ENCODE measurements around the gene CEP70.
"Not testable (repeated sequence)": the region's sequence is repeated elsewhere in the genome, so short reads cannot be mapped to it uniquely, and the experiment has no call there.

CEP70 gene

GRCh38 chr3:138509586-138509985, 84.5 kb downstream of the CEP70 start:
- DNase-seq: no peak

GRCh38 chr3:138507524-138507923, 86.5 kb downstream of the CEP70 start:
- DNase-seq: no peak

- no peak for DNase-seq
Measured at GRCh38 chr3:138498991-138499390, 95.1 kb downstream of the CEP70 start.

- DNase-seq: no peak
Measured at GRCh38 chr3:138497851-138498250, 96.2 kb downstream of the CEP70 start.

GRCh38 chr3:138497021-138497420, 97.0 kb downstream of the CEP70 start:
- no peak for DNase-seq

GRCh38 chr3:138496436-138496835, 97.6 kb downstream of the CEP70 start:
- DNase-seq: no peak

GRCh38 chr3:138495638-138496037, 98.4 kb downstream of the CEP70 start:
- DNase-seq: not testable (repeated sequence)

- DNase-seq: no peak
Measured at GRCh38 chr3:138494607-138494929, 99.5 kb downstream of the CEP70 start.

- DNase-seq: no peak
Measured at GRCh38 chr3:138493804-138494606, 100.1 kb downstream of the CEP70 start.

GRCh38 chr3:138492980-138493675, 100.9 kb downstream of the CEP70 start:
- no peak for DNase-seq

GRCh38 chr3:138491971-138492370, 102.1 kb downstream of the CEP70 start:
- DNase-seq: no peak

- DNase-seq: not testable (repeated sequence)
Measured at GRCh38 chr3:138486580-138486979, 107.5 kb downstream of the CEP70 start.

- DNase-seq: not testable (repeated sequence)
Measured at GRCh38 chr3:138484672-138485071, 109.4 kb downstream of the CEP70 start.

- DNase-seq: no peak
Measured at GRCh38 chr3:138479438-138479863, 114.6 kb downstream of the CEP70 start.

- no peak for DNase-seq
Measured at GRCh38 chr3:138477801-138478200, 116.3 kb downstream of the CEP70 start.

GRCh38 chr3:138477120-138477519, 116.9 kb downstream of the CEP70 start:
- DNase-seq: no peak

- DNase-seq: no peak
Measured at GRCh38 chr3:138476526-138476925, 117.5 kb downstream of the CEP70 start.

GRCh38 chr3:138474163-138474562, 119.9 kb downstream of the CEP70 start:
- no peak for DNase-seq

GRCh38 chr3:138473391-138473790, 120.7 kb downstream of the CEP70 start:
- no peak for DNase-seq

- DNase-seq: no peak
Measured at GRCh38 chr3:138472141-138472825, 121.8 kb downstream of the CEP70 start.

GRCh38 chr3:138471481-138471880, 122.6 kb downstream of the CEP70 start:
- no peak for DNase-seq

- no peak for DNase-seq
Measured at GRCh38 chr3:138470687-138471086, 123.4 kb downstream of the CEP70 start.

GRCh38 chr3:138469874-138470273, 124.2 kb downstream of the CEP70 start:
- no peak for DNase-seq

GRCh38 chr3:138468886-138469285, 125.2 kb downstream of the CEP70 start:
- no peak for DNase-seq
